ENCODE measurements around the gene BDH1. TPM values are rescaled to one million over a fixed set of nuclear protein-coding genes. Genes with fewer than 3 reads are reported as not detected.

BDH1 gene
- total RNA-seq, 2 donors from 2014 or later: 2.3 to 9.1 TPM

GRCh38 chr3:197511130-197511529 is 44.6 kb downstream of the BDH1 start:
- DNase-seq: no peak
- Histone ChIP-seq H3K36me3 (replicated peaks in 1 of 2; ENCODE audit: insufficient read depth in 1 of 2, low read depth in 2 of 2) (no peaks in the 10 kb centered on the region), H3K27ac (no peak overlapping the region), H3K4me1 (peaks cover 5% of the 10 kb centered on the region), H3K4me3 (no peak overlapping the region), H3K9me3 (no peaks in the 10 kb centered on the region), H3K27me3 (no peaks in the 10 kb centered on the region)
- TF ChIP-seq CTCF (IDR thresholded peaks at IDR 0.05) (no peak), POLR2A (IDR thresholded peaks at IDR 0.05) (no peak)
- intact Hi-C loops (cut with DNase I): loop anchor here (5.0 kb wide), 1 partner anchor 259 kb away; no protein-coding TSS in a partner anchor
- ATAC-seq: no peak
- WGBS, 2 donors: 84 to 91% methylated on average over 6 of the region's 6 CpGs

- no peak overlapping the region for H3K4me3 ChIP-seq
- no peaks in the 10 kb centered on the region for H3K27me3 ChIP-seq
- ATAC-seq: no peak
- H3K36me3 ChIP-seq (replicated peaks in 1 of 2; ENCODE audit: insufficient read depth in 1 of 2, low read depth in 2 of 2): no peaks in the 10 kb centered on the region
- no peak for TF ChIP-seq POLR2A (IDR thresholded peaks at IDR 0.05)
- TF ChIP-seq CTCF (IDR thresholded peaks at IDR 0.05): no peak
- intact Hi-C loops (cut with DNase I): loop anchor here (5.0 kb wide), 1 partner anchor 258 kb away; no protein-coding TSS in a partner anchor
- H3K9me3 ChIP-seq: no peaks in the 10 kb centered on the region
- 69 to 75% methylated on average over 3 to 6 of the region's 6 CpGs for WGBS, 2 donors
- H3K27ac ChIP-seq: no peak overlapping the region
- no peak for DNase-seq
- H3K4me1 ChIP-seq: peaks cover 5% of the 10 kb centered on the region
Measured at GRCh38 chr3:197510642-197511018, 45.1 kb downstream of the BDH1 start.

- intact Hi-C loops (cut with DNase I): no loop called here
- peaks cover 5% of the 10 kb centered on the region for H3K4me1 ChIP-seq
- WGBS, 2 donors: 85 to 86% methylated on average over 25 to 26 of the region's 27 CpGs
Measured at GRCh38 chr3:197508924-197509775, 46.6 kb downstream of the BDH1 start.

GRCh38 chr3:197508461-197508860 is 47.3 kb downstream of the BDH1 start:
- H3K9me3 ChIP-seq: no peaks in the 10 kb centered on the region
- no peaks in the 10 kb centered on the region for H3K27me3 ChIP-seq
- WGBS, 2 donors: 80 to 92% methylated on average over 2 to 6 of the region's 6 CpGs
- H3K4me3 ChIP-seq: no peak overlapping the region
- H3K4me1 ChIP-seq: peaks cover 5% of the 10 kb centered on the region
- intact Hi-C loops (cut with DNase I): no loop called here
- H3K27ac ChIP-seq: no peak overlapping the region
- ATAC-seq (no peak), DNase-seq (no peak)
- no peaks in the 10 kb centered on the region for H3K36me3 ChIP-seq (replicated peaks in 1 of 2; ENCODE audit: insufficient read depth in 1 of 2, low read depth in 2 of 2)
- TF ChIP-seq POLR2A (IDR thresholded peaks at IDR 0.05): no peak
- TF ChIP-seq CTCF (IDR thresholded peaks at IDR 0.05): no peak

More at GRCh38 chr3:197508924-197509775, 46.6 kb downstream of the BDH1 start:
- Histone ChIP-seq H3K36me3 (replicated peaks in 1 of 2; ENCODE audit: insufficient read depth in 1 of 2, low read depth in 2 of 2) (no peaks in the 10 kb centered on the region), H3K4me3 (no peak overlapping the region), H3K27me3 (no peaks in the 10 kb centered on the region), H3K9me3 (no peaks in the 10 kb centered on the region), H3K27ac (no peak overlapping the region)
- no peak for ATAC-seq
- no peak for DNase-seq
- TF ChIP-seq CTCF (IDR thresholded peaks at IDR 0.05) (no peak), POLR2A (IDR thresholded peaks at IDR 0.05) (no peak)
